Tibial nerve (tissue), 4 donors: ENCODE measurements around the gene GLUD1. TPM values are rescaled to one million over a fixed set of nuclear protein-coding genes. Genes with fewer than 3 reads are reported as not detected.
"Not testable (repeated sequence)": the region's sequence is repeated elsewhere in the genome, so short reads cannot be mapped to it uniquely, and the experiment has no call there.

Experiments used
- DNase-seq, 2 donors: peaks; one replicate each; pipeline ENCODE4 v3.0.0-alpha.2; 2019; ENCODE audit warnings: low spot score in 2 of 2
- H3K27ac ChIP-seq, 4 donors: fragments of 200-600 bp; sonication (generic) in 3 of 4; one replicate each; pipeline ENCODE4 v1.5.1; 2017 to 2019; ENCODE audit warnings: mild to moderate bottlenecking in 1 of 4
- H3K27me3 ChIP-seq, 2 donors: fragments of 200-600 bp; sonication (generic) in 1 of 2; one replicate each; pipeline versions ENCODE4 v1.5.1 to v1.6.0; 2017 to 2019
- H3K36me3 ChIP-seq, 3 donors: fragments of 200-600 bp; sonication (generic); one replicate each; pipeline ENCODE4 v1.5.1; 2018 to 2019
- H3K4me1 ChIP-seq, 4 donors: fragments of 200-600 bp; sonication (generic) in 3 of 4; one replicate each; pipeline ENCODE4 v1.5.1; 2017 to 2019
- H3K4me3 ChIP-seq, 4 donors: fragments of 200-600 bp; sonication (generic) in 3 of 4; one replicate each; pipeline ENCODE4 v1.5.1; 2017 to 2019; ENCODE audit warnings: mild to moderate bottlenecking in 1 of 4, moderate library complexity in 1 of 4
- H3K9me3 ChIP-seq, 4 donors: fragments of 200-600 bp; sonication (generic) in 3 of 4; one replicate each; pipeline ENCODE4 v1.5.1; 2017 to 2019
- CTCF ChIP-seq, 5 experiments: fragments of 200-600 bp in 3 of 5; fragments of 450-650 bp in 2 of 5; sonication (generic) in 3 of 5; IDR thresholded peaks; one replicate each; pipeline ENCODE4 v1.5.1; 2016 to 2019; ENCODE audit warnings: antibody characterized with exemption in 5 of 5, mild to moderate bottlenecking in 3 of 5, moderate library complexity in 2 of 5
- EP300 ChIP-seq, 2 donors: sonication (generic); formaldehyde crosslinking; IDR thresholded peaks; one replicate each; pipeline ENCODE4 v1.6.1; 2017; ENCODE audit warnings: antibody characterized with exemption in 2 of 2, mild to moderate bottlenecking in 1 of 2
- POLR2A ChIP-seq, 2 donors: fragments of 450-650 bp; IDR thresholded peaks; one replicate each; pipeline ENCODE4 v1.6.1; 2017; ENCODE audit warnings: antibody characterized with exemption in 2 of 2, mild to moderate bottlenecking in 2 of 2, moderate library complexity in 2 of 2
- WGBS, 2 donors: methylation state at CpG; one replicate each; pipeline ENCODE4 v1.1.5; 2018; 5-methylcytosine and 5-hydroxymethylcytosine counted together
- total RNA-seq, 4 donors: library from RNA; depleted of rRNA; stranded (reverse); fragments of >200 nt; gene quantifications; one replicate each; pipeline ENCODE4 v1.1.0, GENCODE V29; 2016

The GLUD1 gene
- total RNA-seq, 4 donors from 2014 or later: 204 to 241 (median 223) TPM

GRCh38 chr10:87036623-87037022, 58.0 kb downstream of the GLUD1 start:
- Histone ChIP-seq H3K4me3 (no peak overlapping the region), H3K4me1 (no peaks in the 10 kb centered on the region), H3K9me3 (peaks cover 0 to 31% (median 0%) of the 10 kb centered on the region in 4 donors), H3K27ac (no peak overlapping the region), H3K36me3 (peaks cover 0 to 10% (median 0%) of the 10 kb centered on the region in 3 donors), H3K27me3 (no peaks in the 10 kb centered on the region)
- DNase-seq: no peak
- 95 to 100% methylated on average over 1 of the region's 1 CpG for WGBS, 2 donors
- TF ChIP-seq EP300 (IDR thresholded peaks at IDR 0.05): no peak
- no peak for TF ChIP-seq CTCF (IDR thresholded peaks at IDR 0.05)
- TF ChIP-seq POLR2A (IDR thresholded peaks at IDR 0.05): no peak

GRCh38 chr10:87030912-87031635, 63.6 kb downstream of the GLUD1 start:
- no peak overlapping the region for H3K4me3 ChIP-seq
- no peak overlapping the region for H3K27ac ChIP-seq
- TF ChIP-seq POLR2A (IDR thresholded peaks at IDR 0.05) (no peak), EP300 (IDR thresholded peaks at IDR 0.05) (no peak), CTCF (IDR thresholded peaks at IDR 0.05) (no peak)
- H3K9me3 ChIP-seq: peaks cover 0 to 21% (median 0%) of the 10 kb centered on the region in 4 donors
- H3K4me1 ChIP-seq: no peaks in the 10 kb centered on the region
- no peaks in the 10 kb centered on the region for H3K27me3 ChIP-seq
- whole genome bisulfite sequencing, 2 donors: 94 to 95% methylated on average over 15 to 27 of the region's 28 CpGs
- H3K36me3 ChIP-seq: no peaks in the 10 kb centered on the region
- no peak for DNase-seq

- H3K27ac ChIP-seq, H3K36me3 ChIP-seq, DNase-seq, H3K27me3 ChIP-seq, H3K4me3 ChIP-seq, H3K4me1 ChIP-seq: not testable (repeated sequence)
- peaks cover 0 to 21% (median 0%) of the 10 kb centered on the region in 4 donors for H3K9me3 ChIP-seq
- WGBS, 2 donors: 71 to 100% methylated on average over 1 of the region's 1 CpG
Measured at GRCh38 chr10:87030419-87030818, 64.2 kb downstream of the GLUD1 start.

- H3K36me3 ChIP-seq, H3K27me3 ChIP-seq, H3K27ac ChIP-seq, H3K4me1 ChIP-seq, H3K4me3 ChIP-seq, DNase-seq: not testable (repeated sequence)
- peaks cover 0 to 18% (median 0%) of the 10 kb centered on the region in 4 donors for H3K9me3 ChIP-seq
- 91 to 92% methylated on average over 15 to 17 of the region's 17 CpGs for WGBS, 2 donors
Measured at GRCh38 chr10:87026747-87027508, 67.7 kb downstream of the GLUD1 start.

- WGBS, 2 donors: 70 to 73% methylated on average over 5 of the region's 5 CpGs
Measured at GRCh38 chr10:87025285-87025958, 69.2 kb downstream of the GLUD1 start.

GRCh38 chr10:87020056-87020455, 74.6 kb downstream of the GLUD1 start, which contains the start of gene FAM25A:
FAM25A (plus strand) TSS chr10:87020294; CDS start chr10:87020325, 31 bp downstream.
- H3K4me1 ChIP-seq, H3K27me3 ChIP-seq, H3K9me3 ChIP-seq, DNase-seq, H3K27ac ChIP-seq, H3K36me3 ChIP-seq, H3K4me3 ChIP-seq: not testable (repeated sequence)
- WGBS, 2 donors: 96 to 98% methylated on average over 4 to 6 of the region's 9 CpGs

More at GRCh38 chr10:87025285-87025958, 69.2 kb downstream of the GLUD1 start:
- H3K4me3 ChIP-seq, H3K36me3 ChIP-seq, H3K4me1 ChIP-seq, H3K9me3 ChIP-seq, DNase-seq, H3K27me3 ChIP-seq, H3K27ac ChIP-seq: not testable (repeated sequence)

- WGBS, 2 donors: 100% methylated on average over 1 of the region's 1 CpG
- not testable (repeated sequence) for H3K9me3 ChIP-seq, H3K4me3 ChIP-seq, H3K4me1 ChIP-seq, H3K27ac ChIP-seq, H3K27me3 ChIP-seq, DNase-seq, H3K36me3 ChIP-seq
Measured at GRCh38 chr10:87019504-87019903, 75.1 kb downstream of the GLUD1 start.

GRCh38 chr10:87019066-87019465, 75.6 kb downstream of the GLUD1 start:
- 75% methylated on average over 5 to 6 of the region's 6 CpGs for WGBS, 2 donors
- DNase-seq, H3K4me1 ChIP-seq, H3K9me3 ChIP-seq, H3K4me3 ChIP-seq, H3K27me3 ChIP-seq, H3K27ac ChIP-seq, H3K36me3 ChIP-seq: not testable (repeated sequence)

GRCh38 chr10:87018127-87018526, 76.5 kb downstream of the GLUD1 start:
- not testable (repeated sequence) for H3K27me3 ChIP-seq, H3K4me3 ChIP-seq, H3K27ac ChIP-seq, DNase-seq, H3K36me3 ChIP-seq, H3K9me3 ChIP-seq, H3K4me1 ChIP-seq
- WGBS, 2 donors: 71 to 72% methylated on average over 6 of the region's 6 CpGs

GRCh38 chr10:87014986-87015716, 79.5 kb downstream of the GLUD1 start:
- not testable (repeated sequence) for H3K9me3 ChIP-seq, H3K36me3 ChIP-seq, DNase-seq, H3K27ac ChIP-seq, H3K4me3 ChIP-seq, H3K4me1 ChIP-seq, H3K27me3 ChIP-seq
- 75 to 84% methylated on average over 10 of the region's 10 CpGs for WGBS, 2 donors
